Measurements from ENCODE around the gene TSR2. TPM values are rescaled to one million over a fixed set of nuclear protein-coding genes. Genes with fewer than 3 reads are reported as not detected.
A peak's percentile ranks its signal among the peaks of the same experiment; 100 is the strongest.

Gene TSR2
- total RNA-seq (10 to 100 TPM; 33.6 to 43.3 (median 40.5) TPM), polyA plus RNA-seq (10 to 100 TPM; 69.1 to 78.8 TPM), total RNA-seq (56.4 reads per million, percentile 74 among the genes with 10 or more reads in this experiment)

- Mint-ChIP-seq H3K4me3 (peak within 1 kb of the TSS; percentile 84 to 100 (median 92)), H3K27ac (peak within 1 kb of the TSS; percentile 73 to 94 (median 86)), H3K36me3 (peaks cover 0 to 7% (median 3%) of the 10 kb centered on the region in 5 donors), H3K9me3 (peaks cover 0 to 1% (median 0%) of the 10 kb centered on the region in 11 donors), H3K4me1 (peaks cover 15 to 39% (median 26%) of the 10 kb centered on the region in 7 donors), H3K27me3 (no peaks in the 10 kb centered on the region)
- POLR2A ChIA-PET = interaction anchor here (0.7 to 2.7 kb wide), 7 partner anchors 9 to 1049 kb away, joined by 3 to 14 read pairs (median 6); partner anchors contain the start of genes APEX2, FAM120C, GNL3L and PHF8
- CTCF ChIA-PET = no interaction called here
- Histone ChIP-seq H3K4me3 (ENCODE audit: low read length) (peak within 1 kb of the TSS; percentile 94), H3K27me3 (ENCODE audit: control insufficient read depth in 2 of 2, insufficient read depth in 2 of 2, low read length in 2 of 2) (no peaks in the 10 kb centered on the region), H3K4me1 (ENCODE audit: control insufficient read depth in 2 of 2, insufficient read depth in 2 of 2, low read length in 2 of 2) (peaks cover 8 to 12% of the 10 kb centered on the region in 2 donors), H3K36me3 (ENCODE audit: control insufficient read depth in 2 of 3, insufficient read depth in 3 of 3, low read length in 3 of 3) (peaks cover 0 to 26% (median 0%) of the 10 kb centered on the region in 3 experiments), H3K27ac (ENCODE audit: low read depth, low read length) (peak within 1 kb of the TSS; percentile 81), H3K9me3 (ENCODE audit: control insufficient read depth in 2 of 3, low read length in 3 of 3) (no peaks in the 10 kb centered on the region)
- ATAC-seq = peak; percentile 99
- intact Hi-C loops (cut with micrococcal nuclease) = loop anchor here (1.0 to 5.0 kb wide), 11 partner anchors 82 to 721 kb away; partner anchors contain the start of genes FAM120C (in 2 of the 2), GNL3L (in 2 of the 2), APEX2 (in 1 of the 2) and MAGED2 (in 1 of the 2)
- DNase-seq = peak; percentile 50 to 80 (median 74)
Observed at GRCh38 chrX:54439960-54440871, at the start of gene TSR2. Gene TSR2 (plus strand): TSS chrX:54440404. CDS start chrX:54440422, 18 bp downstream.

GRCh38 chrX:54397113-54397512 lies 43.1 kb upstream of the TSR2 start:
- Histone ChIP-seq H3K27ac (ENCODE audit: low read depth, low read length) (no peak overlapping the region), H3K9me3 (ENCODE audit: control insufficient read depth in 2 of 3, low read length in 3 of 3) (no peaks in the 10 kb centered on the region), H3K36me3 (ENCODE audit: control insufficient read depth in 2 of 3, insufficient read depth in 3 of 3, low read length in 3 of 3) (no peaks in the 10 kb centered on the region), H3K4me1 (ENCODE audit: control insufficient read depth in 2 of 2, insufficient read depth in 2 of 2, low read length in 2 of 2) (no peaks in the 10 kb centered on the region), H3K4me3 (ENCODE audit: low read length) (no peak overlapping the region), H3K27me3 (ENCODE audit: control insufficient read depth in 2 of 2, insufficient read depth in 2 of 2, low read length in 2 of 2) (no peaks in the 10 kb centered on the region)
- Mint-ChIP-seq H3K27ac (no peak overlapping the region), H3K9me3 (peaks cover 0 to 3% (median 0%) of the 10 kb centered on the region in 11 donors), H3K27me3 (peaks cover 0 to 2% (median 0%) of the 10 kb centered on the region in 5 donors), H3K36me3 (peaks cover 0 to 4% (median 0%) of the 10 kb centered on the region in 5 donors), H3K4me3 (no peak overlapping the region), H3K4me1 (no peaks in the 10 kb centered on the region)
- ChIA-PET POLR2A (no interaction called here), CTCF (no interaction called here)
- DNase-seq = no peak
- intact Hi-C loops (cut with micrococcal nuclease) = no loop called here
- ATAC-seq = no peak

- H3K4me1 Mint-ChIP-seq = peaks cover 0 to 16% (median 5%) of the 10 kb centered on the region in 7 donors
- H3K27me3 ChIP-seq (ENCODE audit: control insufficient read depth in 2 of 2, insufficient read depth in 2 of 2, low read length in 2 of 2) = no peaks in the 10 kb centered on the region
- peaks cover 0 to 2% (median 0%) of the 10 kb centered on the region in 11 donors for H3K9me3 Mint-ChIP-seq
- H3K36me3 ChIP-seq (ENCODE audit: control insufficient read depth in 2 of 3, insufficient read depth in 3 of 3, low read length in 3 of 3) = no peaks in the 10 kb centered on the region
- H3K27ac ChIP-seq (ENCODE audit: low read depth, low read length) = no peak overlapping the region
- intact Hi-C loops (cut with micrococcal nuclease) = no loop called here
- ATAC-seq = no peak
- H3K27ac Mint-ChIP-seq = peak overlapping the region in 2 of 9 donors; percentile 25 to 62
- peaks cover 0 to 21% (median 9%) of the 10 kb centered on the region in 5 donors for H3K27me3 Mint-ChIP-seq
- no peak for DNase-seq
- H3K4me3 Mint-ChIP-seq = no peak overlapping the region
- ChIA-PET CTCF (no interaction called here), POLR2A (no interaction called here)
- no peak overlapping the region for H3K4me3 ChIP-seq (ENCODE audit: low read length)
- H3K36me3 Mint-ChIP-seq = peaks cover 0 to 2% (median 0%) of the 10 kb centered on the region in 5 donors
- no peaks in the 10 kb centered on the region for H3K4me1 ChIP-seq (ENCODE audit: control insufficient read depth in 2 of 2, insufficient read depth in 2 of 2, low read length in 2 of 2)
- no peaks in the 10 kb centered on the region for H3K9me3 ChIP-seq (ENCODE audit: control insufficient read depth in 2 of 3, low read length in 3 of 3)
Observed at GRCh38 chrX:54407266-54407665, 32.9 kb upstream of the TSR2 start.

GRCh38 chrX:54411732-54412131 lies 28.5 kb upstream of the TSR2 start:
- no peak overlapping the region for H3K27ac ChIP-seq (ENCODE audit: low read depth, low read length)
- Mint-ChIP-seq H3K4me1 (peaks cover 0 to 20% (median 11%) of the 10 kb centered on the region in 7 donors), H3K27ac (no peak overlapping the region), H3K4me3 (no peak overlapping the region), H3K27me3 (peaks cover 0 to 29% (median under 1%) of the 10 kb centered on the region in 5 donors), H3K9me3 (peaks cover 0 to 2% (median 0%) of the 10 kb centered on the region in 11 donors), H3K36me3 (no peaks in the 10 kb centered on the region)
- H3K4me1 ChIP-seq (ENCODE audit: control insufficient read depth in 2 of 2, insufficient read depth in 2 of 2, low read length in 2 of 2) = no peaks in the 10 kb centered on the region
- no peaks in the 10 kb centered on the region for H3K36me3 ChIP-seq (ENCODE audit: control insufficient read depth in 2 of 3, insufficient read depth in 3 of 3, low read length in 3 of 3)
- POLR2A ChIA-PET = no interaction called here
- intact Hi-C loops (cut with micrococcal nuclease) = no loop called here
- H3K27me3 ChIP-seq (ENCODE audit: control insufficient read depth in 2 of 2, insufficient read depth in 2 of 2, low read length in 2 of 2) = no peaks in the 10 kb centered on the region
- H3K4me3 ChIP-seq (ENCODE audit: low read length) = no peak overlapping the region
- CTCF ChIA-PET = no interaction called here
- no peak for DNase-seq
- H3K9me3 ChIP-seq (ENCODE audit: control insufficient read depth in 2 of 3, low read length in 3 of 3) = no peaks in the 10 kb centered on the region
- ATAC-seq = no peak

- Histone ChIP-seq H3K4me3 (ENCODE audit: low read length) (no peak overlapping the region), H3K9me3 (ENCODE audit: control insufficient read depth in 2 of 3, low read length in 3 of 3) (no peaks in the 10 kb centered on the region), H3K27me3 (ENCODE audit: control insufficient read depth in 2 of 2, insufficient read depth in 2 of 2, low read length in 2 of 2) (no peaks in the 10 kb centered on the region), H3K36me3 (ENCODE audit: control insufficient read depth in 2 of 3, insufficient read depth in 3 of 3, low read length in 3 of 3) (no peaks in the 10 kb centered on the region), H3K27ac (ENCODE audit: low read depth, low read length) (no peak overlapping the region), H3K4me1 (ENCODE audit: control insufficient read depth in 2 of 2, insufficient read depth in 2 of 2, low read length in 2 of 2) (no peaks in the 10 kb centered on the region)
- DNase-seq (no peak), ATAC-seq (no peak)
- POLR2A ChIA-PET = no interaction called here
- Mint-ChIP-seq H3K4me1 (peaks cover 0 to 14% (median 10%) of the 10 kb centered on the region in 7 donors), H3K27me3 (peaks cover 1 to 27% (median 6%) of the 10 kb centered on the region in 5 donors), H3K9me3 (no peaks in the 10 kb centered on the region), H3K36me3 (no peaks in the 10 kb centered on the region), H3K27ac (no peak overlapping the region), H3K4me3 (no peak overlapping the region)
- CTCF ChIA-PET = no interaction called here
- intact Hi-C loops (cut with micrococcal nuclease) = no loop called here
Observed at GRCh38 chrX:54413753-54414152, 26.5 kb upstream of the TSR2 start.

GRCh38 chrX:54415534-54416350 lies 24.5 kb upstream of the TSR2 start:
- ChIA-PET CTCF (no interaction called here), POLR2A (no interaction called here)
- H3K4me3 ChIP-seq (ENCODE audit: low read length) = no peak overlapping the region
- ATAC-seq (no peak), DNase-seq (no peak)
- H3K27me3 ChIP-seq (ENCODE audit: control insufficient read depth in 2 of 2, insufficient read depth in 2 of 2, low read length in 2 of 2) = no peaks in the 10 kb centered on the region
- H3K27me3 Mint-ChIP-seq = peaks cover 5 to 30% (median 6%) of the 10 kb centered on the region in 5 donors
- no peaks in the 10 kb centered on the region for H3K4me1 ChIP-seq (ENCODE audit: control insufficient read depth in 2 of 2, insufficient read depth in 2 of 2, low read length in 2 of 2)
- H3K27ac ChIP-seq (ENCODE audit: low read depth, low read length) = no peak overlapping the region
- no peaks in the 10 kb centered on the region for H3K9me3 Mint-ChIP-seq
- no peak overlapping the region for H3K4me3 Mint-ChIP-seq
- H3K27ac Mint-ChIP-seq = peak overlapping the region in 1 of 9 donors; percentile 11
- peaks cover 0 to 8% (median 4%) of the 10 kb centered on the region in 7 donors for H3K4me1 Mint-ChIP-seq
- no peaks in the 10 kb centered on the region for H3K9me3 ChIP-seq (ENCODE audit: control insufficient read depth in 2 of 3, low read length in 3 of 3)
- intact Hi-C loops (cut with micrococcal nuclease) = no loop called here
- H3K36me3 Mint-ChIP-seq = no peaks in the 10 kb centered on the region
- no peaks in the 10 kb centered on the region for H3K36me3 ChIP-seq (ENCODE audit: control insufficient read depth in 2 of 3, insufficient read depth in 3 of 3, low read length in 3 of 3)
